Fibroblast of lung (primary cell): Measurements from ENCODE around the gene RTTN. TPM values are rescaled to one million over a fixed set of nuclear protein-coding genes. Genes with fewer than 3 reads are reported as not detected.

Experiments
- DNase-seq, 2 donors: peaks; one replicate each; pipeline versions ENCODE4 v3.0.0 to v3.0.0-alpha.2; 2010; ENCODE audit warnings: low read depth in 2 of 2
- H2AFZ ChIP-seq: 2 replicates; pipeline ENCODE4 v1.5.1; 2012; ENCODE audit warnings: low read length, control low read depth, inconsistent platforms
- H3K27ac ChIP-seq: 2 replicates; pipeline ENCODE4 v1.5.1; 2011; ENCODE audit warnings: low read length, control low read depth; ENCODE audit not compliant: insufficient read depth
- H3K27me3 ChIP-seq: 2 replicates; pipeline ENCODE4 v1.5.1; 2011; ENCODE audit warnings: mild to moderate bottlenecking, low read length; ENCODE audit not compliant: control insufficient read depth, insufficient read depth
- H3K36me3 ChIP-seq: 2 replicates; pipeline ENCODE4 v1.5.1; 2011; ENCODE audit warnings: low read length; ENCODE audit not compliant: control insufficient read depth, insufficient read depth
- H3K4me1 ChIP-seq: 2 replicates; pipeline ENCODE4 v1.5.1; 2011; ENCODE audit warnings: low read length; ENCODE audit not compliant: control insufficient read depth, insufficient read depth; ENCODE audit errors: extremely low read depth
- H3K4me2 ChIP-seq: 2 replicates; pipeline ENCODE4 v1.5.1; 2011; ENCODE audit warnings: low read length, control low read depth; ENCODE audit not compliant: insufficient read depth; ENCODE audit errors: extremely low read depth
- H3K4me3 ChIP-seq, 4 experiments: fragments of 200-600 bp in 1 of 4; sonication (generic) in 1 of 4; replicated peaks in 1 of 4; 2 replicates each; pipeline ENCODE4 v1.5.1; 2011 to 2016; ENCODE audit warnings: low read length in 4 of 4, low read depth in 3 of 4, mild to moderate bottlenecking in 3 of 4, control low read depth in 2 of 4, inconsistent platforms in 1 of 4, mixed read lengths in 1 of 4; ENCODE audit not compliant: insufficient read depth in 1 of 4; ENCODE audit errors: control extremely low read depth in 1 of 4
- H3K79me2 ChIP-seq: 2 replicates; pipeline ENCODE4 v1.5.1; 2012; ENCODE audit warnings: mild to moderate bottlenecking, low read length, inconsistent platforms; ENCODE audit not compliant: control insufficient read depth, insufficient read depth
- H3K9ac ChIP-seq: 2 replicates; pipeline ENCODE4 v1.5.1; 2011; ENCODE audit warnings: mild to moderate bottlenecking, low read length, control low read depth; ENCODE audit not compliant: insufficient read depth
- H3K9me3 ChIP-seq: 2 replicates; pipeline ENCODE4 v1.5.1; 2012; ENCODE audit warnings: low read depth, low read length; ENCODE audit not compliant: control insufficient read depth, insufficient read depth
- H4K20me1 ChIP-seq: 2 replicates; pipeline ENCODE4 v1.5.1; 2011; ENCODE audit warnings: low read length; ENCODE audit not compliant: control insufficient read depth, insufficient read depth; ENCODE audit errors: extremely low read depth
- CTCF ChIP-seq, 2 donors: IDR thresholded peaks in 1 of 2; conservative IDR thresholded peaks in 1 of 2; 1 replicate in 1 of 2; 2 replicates in 1 of 2; pipeline ENCODE4 v1.5.1; 2011 to 2012; ENCODE audit warnings: low read length in 2 of 2, control low read depth in 1 of 2, inconsistent platforms in 1 of 2, low read depth in 1 of 2, mild to moderate bottlenecking in 1 of 2
- EZH2 ChIP-seq: IDR thresholded peaks from 2 replicates; pipeline ENCODE4 v1.5.1; 2012; ENCODE audit warnings: low read length, control low read depth, mild to moderate bottlenecking; ENCODE audit errors: missing control alignments
- polyA plus RNA-seq, 2 donors: library from polyadenylated mRNA; depleted of rRNA in 1 of 2; stranded (reverse) in 1 of 2; unstranded in 1 of 2; fragments of >200 nt; gene quantifications; 2 replicates each; pipeline ENCODE4 v1.2.1, GENCODE V29; 2011 to 2012; ENCODE audit warnings: missing spikeins in 1 of 2
- total RNA-seq: library from RNA; depleted of rRNA; stranded (reverse); fragments of >200 nt; gene quantifications from 2 replicates; pipeline ENCODE4 v1.2.1, GENCODE V29; 2014

RTTN gene
- total and polyA plus RNA-seq, 2 donors (not counting 1 experiment from before 2014, with no cell fraction given): 5.4 to 19.0 TPM

- Histone ChIP-seq H3K9ac (no peak overlapping the region), H3K9me3 (no peaks in the 10 kb centered on the region), H3K27ac (no peak overlapping the region), H3K4me2 (no peak overlapping the region), H3K36me3 (peaks cover 3% of the 10 kb centered on the region), H3K79me2 (no peaks in the 10 kb centered on the region), H3K4me1 (no peaks in the 10 kb centered on the region), H3K27me3 (no peaks in the 10 kb centered on the region), H2AFZ (no peak overlapping the region), H3K4me3 (no peak overlapping the region), H4K20me1 (no peaks in the 10 kb centered on the region)
- no peak for DNase-seq
- TF ChIP-seq EZH2: no peak
- TF ChIP-seq CTCF (conservative IDR thresholded peaks at IDR 0.05 in 1 of 2, IDR thresholded peaks at IDR 0.05 in 1 of 2; ENCODE audit: low read depth in 1 of 2, low read length in 2 of 2): no peak
These were observed 181.4 kb downstream of the RTTN start for GRCh38 chr18:70024093-70024492.

GRCh38 chr18:70022636-70023035 lies 182.9 kb downstream of the RTTN start:
- TF ChIP-seq CTCF (conservative IDR thresholded peaks at IDR 0.05 in 1 of 2, IDR thresholded peaks at IDR 0.05 in 1 of 2; ENCODE audit: low read depth in 1 of 2, low read length in 2 of 2): no peak
- TF ChIP-seq EZH2: no peak
- no peak overlapping the region for H3K4me3 ChIP-seq
- H3K9me3 ChIP-seq: no peaks in the 10 kb centered on the region
- no peak overlapping the region for H2AFZ ChIP-seq
- peaks cover 3% of the 10 kb centered on the region for H3K36me3 ChIP-seq
- H4K20me1 ChIP-seq: no peaks in the 10 kb centered on the region
- no peak overlapping the region for H3K4me2 ChIP-seq
- no peaks in the 10 kb centered on the region for H3K27me3 ChIP-seq
- no peaks in the 10 kb centered on the region for H3K4me1 ChIP-seq
- no peaks in the 10 kb centered on the region for H3K79me2 ChIP-seq
- no peak overlapping the region for H3K27ac ChIP-seq
- no peak for DNase-seq
- no peak overlapping the region for H3K9ac ChIP-seq

GRCh38 chr18:70021498-70021897 lies 184.0 kb downstream of the RTTN start:
- H3K36me3 ChIP-seq: peaks cover 3% of the 10 kb centered on the region
- H3K4me3 ChIP-seq: no peak overlapping the region
- H3K9ac ChIP-seq: no peak overlapping the region
- no peaks in the 10 kb centered on the region for H3K9me3 ChIP-seq
- H3K4me2 ChIP-seq: no peak overlapping the region
- H3K4me1 ChIP-seq: no peaks in the 10 kb centered on the region
- TF ChIP-seq EZH2: no peak
- no peak for TF ChIP-seq CTCF (conservative IDR thresholded peaks at IDR 0.05 in 1 of 2, IDR thresholded peaks at IDR 0.05 in 1 of 2; ENCODE audit: low read depth in 1 of 2, low read length in 2 of 2)
- H2AFZ ChIP-seq: no peak overlapping the region
- no peaks in the 10 kb centered on the region for H4K20me1 ChIP-seq
- DNase-seq: no peak
- no peak overlapping the region for H3K27ac ChIP-seq
- no peaks in the 10 kb centered on the region for H3K79me2 ChIP-seq
- no peaks in the 10 kb centered on the region for H3K27me3 ChIP-seq
